Adipocyte (in vitro differentiated cells): ENCODE results near the gene RGS6.

Source experiments
- DNase-seq: peaks from one replicate; pipeline ENCODE4 v3.0.0-alpha.2; 2015; ENCODE audit warnings: low read depth
- H3K27me3 ChIP-seq: replicated peaks from 2 replicates; pipeline ENCODE4 v1.7.0; 2013; ENCODE audit warnings: mild to moderate bottlenecking, low read length, moderate library complexity; ENCODE audit not compliant: control insufficient read depth, insufficient read depth
- H3K36me3 ChIP-seq: 2 replicates; pipeline ENCODE4 v1.7.0; 2013; ENCODE audit warnings: low read length, mild to moderate bottlenecking, moderate library complexity; ENCODE audit not compliant: control insufficient read depth, insufficient read depth, severe bottlenecking
- H3K4me1 ChIP-seq: 2 replicates; pipeline ENCODE4 v1.7.0; 2013; ENCODE audit warnings: mild to moderate bottlenecking, low read length, moderate library complexity; ENCODE audit not compliant: control insufficient read depth, insufficient read depth
- H3K4me3 ChIP-seq: 2 replicates; pipeline ENCODE4 v1.7.0; 2013; ENCODE audit warnings: mild to moderate bottlenecking, low read length, moderate library complexity
- H3K9ac ChIP-seq: 2 replicates; pipeline ENCODE4 v1.7.0; 2013; ENCODE audit warnings: mild to moderate bottlenecking, low read length, moderate library complexity
- H3K9me3 ChIP-seq: 2 replicates; pipeline ENCODE4 v1.7.0; 2013; ENCODE audit warnings: mild to moderate bottlenecking, low read length, moderate library complexity; ENCODE audit not compliant: control insufficient read depth

Gene RGS6

GRCh38 chr14:72409047-72409446 lies 476.8 kb downstream of the RGS6 start:
- H3K9ac ChIP-seq = no peak overlapping the region
- no peak overlapping the region for H3K4me3 ChIP-seq
- no peaks in the 10 kb centered on the region for H3K36me3 ChIP-seq
- no peaks in the 10 kb centered on the region for H3K4me1 ChIP-seq
- H3K9me3 ChIP-seq = peaks cover 8% of the 10 kb centered on the region
- H3K27me3 ChIP-seq = no peaks in the 10 kb centered on the region
- no peak for DNase-seq

GRCh38 chr14:72416081-72416849 lies 484.0 kb downstream of the RGS6 start:
- H3K9ac ChIP-seq = no peak overlapping the region
- no peaks in the 10 kb centered on the region for H3K36me3 ChIP-seq
- peaks cover 3% of the 10 kb centered on the region for H3K27me3 ChIP-seq
- no peaks in the 10 kb centered on the region for H3K9me3 ChIP-seq
- H3K4me1 ChIP-seq = no peaks in the 10 kb centered on the region
- no peak for DNase-seq
- H3K4me3 ChIP-seq = no peak overlapping the region

- Histone ChIP-seq H3K4me1 (no peaks in the 10 kb centered on the region), H3K4me3 (no peak overlapping the region)
These were observed 484.7 kb downstream of the RGS6 start for GRCh38 chr14:72416892-72417291.

GRCh38 chr14:72418806-72419205 lies 486.6 kb downstream of the RGS6 start:
- Histone ChIP-seq H3K9me3 (no peaks in the 10 kb centered on the region), H3K36me3 (no peaks in the 10 kb centered on the region), H3K4me1 (no peaks in the 10 kb centered on the region), H3K9ac (no peak overlapping the region), H3K27me3 (peaks cover 13% of the 10 kb centered on the region), H3K4me3 (no peak overlapping the region)
- DNase-seq = no peak

More at GRCh38 chr14:72416892-72417291, 484.7 kb downstream of the RGS6 start:
- H3K9me3 ChIP-seq = no peaks in the 10 kb centered on the region
- no peak for DNase-seq
- H3K36me3 ChIP-seq = no peaks in the 10 kb centered on the region
- peaks cover 9% of the 10 kb centered on the region for H3K27me3 ChIP-seq
- H3K9ac ChIP-seq = no peak overlapping the region

- H3K4me1 ChIP-seq = no peaks in the 10 kb centered on the region
- H3K9me3 ChIP-seq = no peaks in the 10 kb centered on the region
- H3K36me3 ChIP-seq = no peaks in the 10 kb centered on the region
- DNase-seq = no peak
- H3K4me3 ChIP-seq = no peak overlapping the region
- H3K9ac ChIP-seq = no peak overlapping the region
- H3K27me3 ChIP-seq = peaks cover 18% of the 10 kb centered on the region
These were observed 487.1 kb downstream of the RGS6 start for GRCh38 chr14:72419226-72419775.

GRCh38 chr14:72420749-72421474 lies 488.7 kb downstream of the RGS6 start:
- Histone ChIP-seq H3K27me3 (peaks cover 18% of the 10 kb centered on the region), H3K4me1 (no peaks in the 10 kb centered on the region), H3K9me3 (no peaks in the 10 kb centered on the region), H3K9ac (no peak overlapping the region), H3K4me3 (no peak overlapping the region), H3K36me3 (no peaks in the 10 kb centered on the region)
- DNase-seq = peak; percentile 80

- Histone ChIP-seq H3K4me1 (no peaks in the 10 kb centered on the region), H3K9me3 (peaks cover 10% of the 10 kb centered on the region), H3K36me3 (no peaks in the 10 kb centered on the region), H3K4me3 (no peak overlapping the region), H3K9ac (no peak overlapping the region), H3K27me3 (peaks cover 23% of the 10 kb centered on the region)
- no peak for DNase-seq
These were observed 491.7 kb downstream of the RGS6 start for GRCh38 chr14:72423957-72424356.

- no peak overlapping the region for H3K4me3 ChIP-seq
- H3K9ac ChIP-seq = no peak overlapping the region
- no peak for DNase-seq
- H3K4me1 ChIP-seq = no peaks in the 10 kb centered on the region
- H3K9me3 ChIP-seq = peaks cover 10% of the 10 kb centered on the region
- no peaks in the 10 kb centered on the region for H3K36me3 ChIP-seq
- peaks cover 7% of the 10 kb centered on the region for H3K27me3 ChIP-seq
These were observed 498.2 kb downstream of the RGS6 start for GRCh38 chr14:72430457-72430856.

GRCh38 chr14:72432748-72433147 lies 500.5 kb downstream of the RGS6 start:
- no peak overlapping the region for H3K4me3 ChIP-seq
- DNase-seq = no peak
- H3K36me3 ChIP-seq = no peaks in the 10 kb centered on the region
- H3K4me1 ChIP-seq = no peaks in the 10 kb centered on the region
- peaks cover 1% of the 10 kb centered on the region for H3K9me3 ChIP-seq
- H3K9ac ChIP-seq = no peak overlapping the region
- peaks cover 11% of the 10 kb centered on the region for H3K27me3 ChIP-seq

GRCh38 chr14:72433511-72433910 lies 501.3 kb downstream of the RGS6 start:
- no peak overlapping the region for H3K9ac ChIP-seq
- H3K4me3 ChIP-seq = no peak overlapping the region
- DNase-seq = peak; percentile 23

GRCh38 chr14:72434856-72435255 lies 502.6 kb downstream of the RGS6 start:
- no peaks in the 10 kb centered on the region for H3K36me3 ChIP-seq
- DNase-seq = peak; percentile 33
- H3K27me3 ChIP-seq = peaks cover 30% of the 10 kb centered on the region
- no peak overlapping the region for H3K9ac ChIP-seq
- H3K4me3 ChIP-seq = no peak overlapping the region
- H3K4me1 ChIP-seq = no peaks in the 10 kb centered on the region
- no peaks in the 10 kb centered on the region for H3K9me3 ChIP-seq

More at GRCh38 chr14:72433511-72433910, 501.3 kb downstream of the RGS6 start:
- peaks cover 17% of the 10 kb centered on the region for H3K27me3 ChIP-seq
- no peaks in the 10 kb centered on the region for H3K9me3 ChIP-seq
- H3K4me1 ChIP-seq = no peaks in the 10 kb centered on the region
- H3K36me3 ChIP-seq = no peaks in the 10 kb centered on the region
